Ramos (cell line): ENCODE results near the gene SIRT4.

Source experiments
- in situ Hi-C: fragments of 300-500 bp; cut with MboI; formaldehyde crosslinking; loops from one replicate; pipeline ENCODE4 v1.14.3; 2022; ENCODE audit warnings: low sequenced_read_pairs; ENCODE audit not compliant: unreplicated experiment

SIRT4 gene

GRCh38 chr12:120301962-120302815 lies at the start of gene SIRT4:
Gene SIRT4, plus strand, starts transcription at chr12:120302321. Its CDS starts 1,241 bp downstream, at chr12:120303562.
- in situ Hi-C loops: no loop called here

- in situ Hi-C loops: loop anchor here (25.0 kb wide), 1 partner anchor 566 kb away; no protein-coding TSS in a partner anchor
Measured at GRCh38 chr12:120253313-120253712, 48.8 kb upstream of the SIRT4 start.

- in situ Hi-C loops: loop anchor here (25.0 kb wide), 1 partner anchor 568 kb away; no protein-coding TSS in a partner anchor
Measured at GRCh38 chr12:120254809-120255208, 47.3 kb upstream of the SIRT4 start.

GRCh38 chr12:120257041-120257821 lies 44.9 kb upstream of the SIRT4 start:
- in situ Hi-C loops: loop anchor here (25.0 kb wide), 1 partner anchor 570 kb away; no protein-coding TSS in a partner anchor

GRCh38 chr12:120258323-120258896 lies 43.7 kb upstream of the SIRT4 start:
- in situ Hi-C loops: loop anchor here (25.0 kb wide), 1 partner anchor 571 kb away; no protein-coding TSS in a partner anchor

- in situ Hi-C loops: loop anchor here (25.0 kb wide), 1 partner anchor 572 kb away; no protein-coding TSS in a partner anchor
Measured at GRCh38 chr12:120259418-120260202, 42.5 kb upstream of the SIRT4 start.

- in situ Hi-C loops: loop anchor here (25.0 kb wide), 1 partner anchor 573 kb away; no protein-coding TSS in a partner anchor
Measured at GRCh38 chr12:120260607-120261006, 41.5 kb upstream of the SIRT4 start.

GRCh38 chr12:120261951-120262851 lies 39.9 kb upstream of the SIRT4 start:
- in situ Hi-C loops: loop anchor here (25.0 kb wide), 1 partner anchor 575 kb away; no protein-coding TSS in a partner anchor

- in situ Hi-C loops: loop anchor here (25.0 kb wide), 1 partner anchor 576 kb away; no protein-coding TSS in a partner anchor
Measured at GRCh38 chr12:120262852-120263747, 39.0 kb upstream of the SIRT4 start.

GRCh38 chr12:120263748-120264085 lies 38.4 kb upstream of the SIRT4 start:
- in situ Hi-C loops: loop anchor here (25.0 kb wide), 1 partner anchor 576 kb away; no protein-coding TSS in a partner anchor

GRCh38 chr12:120264086-120264903 lies 37.8 kb upstream of the SIRT4 start:
- in situ Hi-C loops: loop anchor here (25.0 kb wide), 1 partner anchor 577 kb away; no protein-coding TSS in a partner anchor

- in situ Hi-C loops: loop anchor here (25.0 kb wide), 1 partner anchor 578 kb away; no protein-coding TSS in a partner anchor
Measured at GRCh38 chr12:120264904-120265472, 37.1 kb upstream of the SIRT4 start.

GRCh38 chr12:120265473-120266179 lies 36.5 kb upstream of the SIRT4 start, which contains the start of gene PXN:
Gene PXN, minus strand, starts transcription at chr12:120265730. Its CDS starts 101 bp downstream, at chr12:120265629.
- in situ Hi-C loops: loop anchor here (25.0 kb wide), 1 partner anchor 578 kb away; no protein-coding TSS in a partner anchor

- in situ Hi-C loops: loop anchor here (25.0 kb wide), 1 partner anchor 579 kb away; no protein-coding TSS in a partner anchor
Measured at GRCh38 chr12:120266180-120266870, 35.8 kb upstream of the SIRT4 start.

GRCh38 chr12:120267736-120268135 lies 34.4 kb upstream of the SIRT4 start:
- in situ Hi-C loops: loop anchor here (25.0 kb wide), 1 partner anchor 580 kb away; no protein-coding TSS in a partner anchor
